ENCODE results near the gene SMIM14. TPM values are rescaled to one million over a fixed set of nuclear protein-coding genes. Genes with fewer than 3 reads are reported as not detected.
"Not testable (repeated sequence)": the region's sequence is repeated elsewhere in the genome, so short reads cannot be mapped to it uniquely, and the experiment has no call there.

The SMIM14 gene
- total and polyA plus RNA-seq, 7 experiments from 2014 or later, result 4.6 to 28.5 (median 13.7) TPM

DNA sequence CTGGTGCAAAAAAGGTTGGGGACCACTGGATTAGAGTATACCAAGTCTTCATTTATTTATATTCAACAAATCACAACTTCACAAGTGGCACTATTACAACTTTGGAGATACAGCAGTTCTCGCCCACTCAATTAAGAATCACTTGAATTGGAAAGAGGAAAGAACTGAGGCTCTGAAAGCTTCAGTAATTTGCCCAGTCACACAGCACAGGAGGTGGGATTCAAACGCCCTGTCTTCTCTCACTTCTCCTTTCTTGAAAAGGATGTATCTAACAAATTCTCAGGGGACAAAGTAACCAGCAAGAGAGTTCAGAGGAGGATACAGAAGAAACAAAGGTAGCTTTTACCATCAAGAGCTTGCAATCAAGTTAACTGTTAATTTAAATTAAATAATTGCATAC, 12.4 kb downstream of the SMIM14 start:
- ChIA-PET CTCF (no interaction called here), POLR2A (interaction anchor here (0.7 kb wide), 1 partner anchor 12 kb away, joined by 4 read pairs; no protein-coding TSS in a partner anchor)
- no peaks in the 10 kb centered on the region for H3K9me3 Mint-ChIP-seq
- H3K27ac Mint-ChIP-seq, result no peak overlapping the region
- H3K4me1 Mint-ChIP-seq, result peaks cover 0 to 5% (median 4%) of the 10 kb centered on the region in 7 donors
- intact Hi-C loops (cut with micrococcal nuclease), result no loop called here
- H3K27me3 Mint-ChIP-seq, result no peaks in the 10 kb centered on the region
- H3K4me1 ChIP-seq (ENCODE audit: control insufficient read depth in 2 of 2, insufficient read depth in 2 of 2, low read length in 2 of 2), result no peaks in the 10 kb centered on the region
- ATAC-seq (peak; percentile 40), DNase-seq (no peak)
- H3K27ac ChIP-seq (ENCODE audit: low read depth, low read length), result no peak overlapping the region
- no peaks in the 10 kb centered on the region for H3K36me3 ChIP-seq (ENCODE audit: control insufficient read depth in 2 of 3, insufficient read depth in 3 of 3, low read length in 3 of 3)
- no peaks in the 10 kb centered on the region for H3K27me3 ChIP-seq (ENCODE audit: control insufficient read depth in 2 of 2, insufficient read depth in 2 of 2, low read length in 2 of 2)
- H3K4me3 Mint-ChIP-seq, result no peak overlapping the region
- H3K36me3 Mint-ChIP-seq, result peaks cover 0 to 14% (median 0%) of the 10 kb centered on the region in 5 donors
- H3K4me3 ChIP-seq (ENCODE audit: low read length), result no peak overlapping the region
- H3K9me3 ChIP-seq (ENCODE audit: control insufficient read depth in 2 of 3, low read length in 3 of 3), result no peaks in the 10 kb centered on the region

DNA sequence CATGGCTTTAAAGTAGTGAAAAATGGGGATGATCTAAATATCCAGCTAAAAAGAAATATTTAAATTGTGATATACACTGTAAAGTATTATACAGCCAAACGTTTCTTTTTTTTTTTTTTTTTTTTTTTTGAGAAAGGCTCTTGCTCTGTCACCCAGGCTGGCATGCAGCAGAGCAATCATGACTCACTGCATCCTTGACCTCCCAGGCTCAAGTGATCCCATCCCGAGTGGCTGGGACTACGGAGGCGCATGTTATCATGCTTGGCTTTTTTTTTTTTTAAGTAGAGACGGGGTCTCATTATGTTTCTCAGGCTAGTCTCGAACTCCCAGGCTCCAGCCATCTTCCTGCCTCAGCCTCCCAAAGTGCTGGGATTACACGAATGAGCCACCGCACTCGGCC, 17.1 kb downstream of the SMIM14 start:
- no peak overlapping the region for H3K4me3 ChIP-seq (ENCODE audit: low read length)

DNA sequence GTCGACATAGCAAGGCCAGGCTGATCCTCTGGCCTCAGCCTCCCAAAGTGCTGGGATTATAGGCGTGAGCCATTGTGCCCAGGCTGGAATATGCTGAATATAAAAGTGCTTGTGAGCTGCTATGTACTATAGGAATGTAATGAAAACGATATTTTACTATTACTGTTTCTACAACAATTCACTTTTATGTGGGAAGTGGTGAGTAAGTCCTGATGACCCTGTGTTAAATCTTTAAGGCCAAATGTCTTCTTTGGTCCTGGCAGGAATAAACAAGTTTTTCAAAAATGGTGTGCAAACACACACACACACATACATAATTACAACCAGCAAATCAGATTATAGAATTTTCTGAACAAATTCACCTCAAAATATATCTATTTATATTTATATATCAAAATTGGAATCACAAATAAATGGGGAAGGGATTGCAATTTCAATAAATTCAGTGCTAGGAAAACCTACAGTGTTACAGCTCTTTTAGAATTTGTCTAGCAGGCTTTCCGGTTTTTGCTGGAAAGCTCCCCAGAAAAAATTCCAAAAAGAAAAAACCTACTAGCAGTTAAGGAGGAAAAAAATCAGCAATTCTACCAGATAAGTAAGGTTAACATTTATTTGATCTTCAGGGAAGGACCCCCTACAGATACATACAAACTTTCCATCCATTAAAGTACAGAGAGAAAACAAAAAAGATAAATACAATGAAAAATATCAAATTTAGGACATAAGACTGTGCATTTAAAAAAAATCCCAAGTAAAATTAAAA, 17.9 kb downstream of the SMIM14 start:
- ATAC-seq (no peak), DNase-seq (no peak)
- H3K27ac ChIP-seq (ENCODE audit: low read depth, low read length), result no peak overlapping the region
- POLR2A ChIA-PET, result interaction anchor here (0.6 to 1.2 kb wide), 2 partner anchors 28 to 36 kb away, joined by 3 read pairs; no protein-coding TSS in a partner anchor
- H3K4me1 ChIP-seq (ENCODE audit: control insufficient read depth in 2 of 2, insufficient read depth in 2 of 2, low read length in 2 of 2), result no peaks in the 10 kb centered on the region
- intact Hi-C loops (cut with micrococcal nuclease), result no loop called here
- H3K36me3 ChIP-seq (ENCODE audit: control insufficient read depth in 2 of 3, insufficient read depth in 3 of 3, low read length in 3 of 3), result no peaks in the 10 kb centered on the region
- H3K27me3 Mint-ChIP-seq, result no peaks in the 10 kb centered on the region
- no peak overlapping the region for H3K27ac Mint-ChIP-seq
- no peak overlapping the region for H3K4me3 Mint-ChIP-seq
- H3K4me1 Mint-ChIP-seq, result peaks cover 0 to 7% (median 0%) of the 10 kb centered on the region in 7 donors
- no peaks in the 10 kb centered on the region for H3K9me3 Mint-ChIP-seq
- H3K36me3 Mint-ChIP-seq, result peaks cover 0 to 12% (median 0%) of the 10 kb centered on the region in 5 donors
- no peaks in the 10 kb centered on the region for H3K9me3 ChIP-seq (ENCODE audit: control insufficient read depth in 2 of 3, low read length in 3 of 3)
- H3K27me3 ChIP-seq (ENCODE audit: control insufficient read depth in 2 of 2, insufficient read depth in 2 of 2, low read length in 2 of 2), result no peaks in the 10 kb centered on the region
- CTCF ChIA-PET, result no interaction called here
- no peak overlapping the region for H3K4me3 ChIP-seq (ENCODE audit: low read length)

More for the DNA sequence above, 17.1 kb downstream of the SMIM14 start:
- Histone ChIP-seq H3K36me3 (ENCODE audit: control insufficient read depth in 2 of 3, insufficient read depth in 3 of 3, low read length in 3 of 3) (no peaks in the 10 kb centered on the region), H3K9me3 (ENCODE audit: control insufficient read depth in 2 of 3, low read length in 3 of 3) (no peaks in the 10 kb centered on the region), H3K27me3 (ENCODE audit: control insufficient read depth in 2 of 2, insufficient read depth in 2 of 2, low read length in 2 of 2) (no peaks in the 10 kb centered on the region), H3K27ac (ENCODE audit: low read depth, low read length) (no peak overlapping the region), H3K4me1 (ENCODE audit: control insufficient read depth in 2 of 2, insufficient read depth in 2 of 2, low read length in 2 of 2) (no peaks in the 10 kb centered on the region)
- ChIA-PET POLR2A (no interaction called here), CTCF (no interaction called here)
- DNase-seq (no peak), ATAC-seq (no peak)
- peaks cover 0 to 7% (median 0%) of the 10 kb centered on the region in 7 donors for H3K4me1 Mint-ChIP-seq
- no peaks in the 10 kb centered on the region for H3K27me3 Mint-ChIP-seq
- H3K27ac Mint-ChIP-seq, result no peak overlapping the region
- intact Hi-C loops (cut with micrococcal nuclease), result no loop called here
- H3K9me3 Mint-ChIP-seq, result no peaks in the 10 kb centered on the region
- H3K4me3 Mint-ChIP-seq, result no peak overlapping the region
- H3K36me3 Mint-ChIP-seq, result peaks cover 0 to 13% (median 0%) of the 10 kb centered on the region in 5 donors

DNA sequence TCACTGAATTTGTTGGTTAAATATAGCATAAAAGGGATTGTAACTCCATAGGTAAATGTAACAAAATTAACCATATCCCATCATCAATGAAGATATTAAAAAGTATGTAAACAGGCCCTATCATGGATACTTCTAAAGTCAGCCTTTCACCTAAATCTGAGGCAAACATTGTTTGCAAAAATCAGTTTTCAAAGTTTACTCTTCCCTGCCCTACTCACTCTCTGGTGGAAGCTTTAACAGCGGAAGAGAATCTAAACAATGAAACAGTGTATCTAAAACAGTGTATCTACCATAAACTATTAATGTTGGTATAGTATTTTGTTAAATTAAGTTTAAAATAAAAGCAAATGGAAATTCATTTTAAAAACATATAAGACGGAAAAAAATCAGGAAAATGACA, 21.1 kb downstream of the SMIM14 start:
- Histone ChIP-seq H3K9me3 (ENCODE audit: control insufficient read depth in 2 of 3, low read length in 3 of 3) (no peaks in the 10 kb centered on the region), H3K4me3 (ENCODE audit: low read length) (no peak overlapping the region), H3K36me3 (ENCODE audit: control insufficient read depth in 2 of 3, insufficient read depth in 3 of 3, low read length in 3 of 3) (no peaks in the 10 kb centered on the region), H3K27ac (ENCODE audit: low read depth, low read length) (no peak overlapping the region), H3K4me1 (ENCODE audit: control insufficient read depth in 2 of 2, insufficient read depth in 2 of 2, low read length in 2 of 2) (no peaks in the 10 kb centered on the region), H3K27me3 (ENCODE audit: control insufficient read depth in 2 of 2, insufficient read depth in 2 of 2, low read length in 2 of 2) (no peaks in the 10 kb centered on the region)
- Mint-ChIP-seq H3K4me3 (no peak overlapping the region), H3K36me3 (peaks cover 0 to 4% (median 0%) of the 10 kb centered on the region in 5 donors), H3K9me3 (no peaks in the 10 kb centered on the region), H3K4me1 (peaks cover 0 to 5% (median 0%) of the 10 kb centered on the region in 7 donors), H3K27me3 (no peaks in the 10 kb centered on the region), H3K27ac (no peak overlapping the region)
- CTCF ChIA-PET, result no interaction called here
- no peak for ATAC-seq
- intact Hi-C loops (cut with micrococcal nuclease), result no loop called here
- DNase-seq, result no peak
- POLR2A ChIA-PET, result no interaction called here

DNA sequence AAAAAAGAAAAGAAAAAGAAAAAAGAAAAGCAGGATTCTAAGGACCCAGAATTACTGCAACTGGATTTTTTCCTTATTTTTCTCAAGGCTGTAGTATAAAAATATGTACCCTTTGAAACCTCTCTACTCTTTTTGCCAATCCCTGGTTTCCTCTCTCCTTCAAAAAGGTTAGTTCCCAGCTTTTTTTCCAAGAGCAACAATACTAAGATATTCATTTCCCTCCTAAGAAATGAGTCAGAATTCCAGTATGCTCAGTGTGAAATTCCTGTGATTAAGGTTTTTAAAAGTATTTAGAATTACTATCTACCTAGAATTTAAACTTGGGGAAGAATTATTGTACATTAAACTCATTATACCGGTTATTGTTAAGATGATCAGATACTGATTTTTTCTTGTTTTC, 22.0 kb downstream of the SMIM14 start:
- ChIA-PET POLR2A (interaction anchor here (0.6 kb wide), 1 partner anchor 22 kb away, joined by 4 read pairs; no protein-coding TSS in a partner anchor), CTCF (interaction anchor here (0.6 kb wide), 1 partner anchor 747 kb away, joined by 3 read pairs; no protein-coding TSS in a partner anchor)
- intact Hi-C loops (cut with micrococcal nuclease), result no loop called here
- Histone ChIP-seq H3K4me1 (ENCODE audit: control insufficient read depth in 2 of 2, insufficient read depth in 2 of 2, low read length in 2 of 2) (no peaks in the 10 kb centered on the region), H3K36me3 (ENCODE audit: control insufficient read depth in 2 of 3, insufficient read depth in 3 of 3, low read length in 3 of 3) (no peaks in the 10 kb centered on the region), H3K27me3 (ENCODE audit: control insufficient read depth in 2 of 2, insufficient read depth in 2 of 2, low read length in 2 of 2) (no peaks in the 10 kb centered on the region), H3K9me3 (ENCODE audit: control insufficient read depth in 2 of 3, low read length in 3 of 3) (no peaks in the 10 kb centered on the region), H3K27ac (ENCODE audit: low read depth, low read length) (no peak overlapping the region), H3K4me3 (ENCODE audit: low read length) (no peak overlapping the region)
- peaks cover 0 to 4% (median 0%) of the 10 kb centered on the region in 5 donors for H3K36me3 Mint-ChIP-seq
- no peak overlapping the region for H3K27ac Mint-ChIP-seq
- ATAC-seq (no peak), DNase-seq (no peak)
- no peak overlapping the region for H3K4me3 Mint-ChIP-seq
- H3K27me3 Mint-ChIP-seq, result no peaks in the 10 kb centered on the region
- H3K9me3 Mint-ChIP-seq, result no peaks in the 10 kb centered on the region
- peaks cover 0 to 5% (median 0%) of the 10 kb centered on the region in 7 donors for H3K4me1 Mint-ChIP-seq

DNA sequence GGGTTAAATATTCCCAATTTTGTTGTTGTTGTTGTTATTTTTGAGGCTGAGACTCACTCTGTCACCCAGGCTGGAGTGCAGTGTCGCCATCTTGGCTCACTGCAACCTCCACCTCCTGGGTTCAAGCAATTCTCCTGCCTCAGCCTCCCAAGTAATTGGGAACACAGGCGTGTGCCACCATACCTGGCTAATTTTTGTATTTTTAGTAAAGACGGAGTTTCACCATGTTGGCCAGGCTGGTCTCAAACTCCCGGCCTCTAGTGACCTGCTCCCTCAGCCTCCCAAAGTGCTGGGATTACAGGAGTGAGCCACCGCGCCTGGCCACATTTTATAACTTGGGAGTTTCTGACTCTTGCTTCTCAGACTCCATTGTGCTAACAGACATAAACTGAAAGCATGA, 22.6 kb downstream of the SMIM14 start:
- intact Hi-C loops (cut with micrococcal nuclease); H3K4me1 ChIP-seq (ENCODE audit: control insufficient read depth in 2 of 2, insufficient read depth in 2 of 2, low read length in 2 of 2); H3K9me3 ChIP-seq (ENCODE audit: control insufficient read depth in 2 of 3, low read length in 3 of 3); H3K4me3 ChIP-seq (ENCODE audit: low read length); H3K9me3 Mint-ChIP-seq; H3K4me1 Mint-ChIP-seq; H3K4me3 Mint-ChIP-seq; H3K27me3 ChIP-seq (ENCODE audit: control insufficient read depth in 2 of 2, insufficient read depth in 2 of 2, low read length in 2 of 2); ATAC-seq; H3K36me3 ChIP-seq (ENCODE audit: control insufficient read depth in 2 of 3, insufficient read depth in 3 of 3, low read length in 3 of 3); DNase-seq; POLR2A ChIA-PET; H3K27me3 Mint-ChIP-seq; H3K36me3 Mint-ChIP-seq; H3K27ac Mint-ChIP-seq; H3K27ac ChIP-seq (ENCODE audit: low read depth, low read length): not testable (repeated sequence)
- CTCF ChIA-PET, result interaction anchor here (0.6 kb wide), 1 partner anchor 747 kb away, joined by 3 read pairs; no protein-coding TSS in a partner anchor

Measured in naive thymus-derived CD4-positive, alpha-beta T cell (primary cell).